ENCODE data around the gene PDZD4.

Gene PDZD4

DNA sequence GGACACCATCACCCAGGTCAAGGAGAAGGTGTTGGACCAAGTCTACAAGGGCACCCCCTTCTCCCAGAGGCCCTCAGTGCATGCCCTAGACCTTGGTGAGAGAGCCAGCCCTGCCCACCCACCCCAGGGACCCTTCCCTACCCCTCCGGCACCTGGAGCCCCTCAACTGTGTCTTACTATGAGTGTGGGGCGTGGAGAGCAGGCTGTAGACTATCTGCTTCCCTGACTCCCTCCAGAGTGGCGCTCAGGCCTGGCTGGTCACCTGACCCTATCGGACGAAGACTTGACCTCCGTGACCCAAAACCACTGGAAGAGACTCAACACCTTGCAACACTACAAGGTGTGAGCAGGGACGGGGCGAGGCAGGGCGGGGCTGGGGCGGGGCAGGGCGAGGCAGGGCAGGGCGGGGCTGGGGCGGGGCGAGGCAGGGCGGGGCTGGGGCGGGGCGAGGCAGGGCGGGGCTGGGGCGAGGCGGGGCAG is 54.2 kb downstream of the PDZD4 start:
- Histone ChIP-seq H3K4me3 (replicated peaks; ENCODE audit: low read depth, low read length) (no peak overlapping the region), H3K36me3 (ENCODE audit: control insufficient read depth, insufficient read depth, low read length) (no peaks in the 10 kb centered on the region)
- DNase-seq (ENCODE audit: extremely low read depth, insufficient read length) = no peak

GRCh38 chrX:153775293-153776119 is 54.8 kb downstream of the PDZD4 start:
- TF ChIP-seq, protein P1, sequence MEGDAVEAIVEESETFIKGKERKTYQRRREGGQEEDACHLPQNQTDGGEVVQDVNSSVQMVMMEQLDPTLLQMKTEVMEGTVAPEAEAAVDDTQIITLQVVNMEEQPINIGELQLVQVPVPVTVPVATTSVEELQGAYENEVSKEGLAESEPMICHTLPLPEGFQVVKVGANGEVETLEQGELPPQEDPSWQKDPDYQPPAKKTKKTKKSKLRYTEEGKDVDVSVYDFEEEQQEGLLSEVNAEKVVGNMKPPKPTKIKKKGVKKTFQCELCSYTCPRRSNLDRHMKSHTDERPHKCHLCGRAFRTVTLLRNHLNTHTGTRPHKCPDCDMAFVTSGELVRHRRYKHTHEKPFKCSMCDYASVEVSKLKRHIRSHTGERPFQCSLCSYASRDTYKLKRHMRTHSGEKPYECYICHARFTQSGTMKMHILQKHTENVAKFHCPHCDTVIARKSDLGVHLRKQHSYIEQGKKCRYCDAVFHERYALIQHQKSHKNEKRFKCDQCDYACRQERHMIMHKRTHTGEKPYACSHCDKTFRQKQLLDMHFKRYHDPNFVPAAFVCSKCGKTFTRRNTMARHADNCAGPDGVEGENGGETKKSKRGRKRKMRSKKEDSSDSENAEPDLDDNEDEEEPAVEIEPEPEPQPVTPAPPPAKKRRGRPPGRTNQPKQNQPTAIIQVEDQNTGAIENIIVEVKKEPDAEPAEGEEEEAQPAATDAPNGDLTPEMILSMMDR (IDR thresholded peaks at IDR 0.05; ENCODE audit: insufficient read depth, low read length, poor library complexity, severe bottlenecking) = no peak
- H3K36me3 ChIP-seq (ENCODE audit: control insufficient read depth, insufficient read depth, low read length) = no peaks in the 10 kb centered on the region
- no peaks in the 10 kb centered on the region; the same call in 1 of the 2 replicates for H3K27me3 ChIP-seq (replicated peaks; ENCODE audit: control insufficient read depth, insufficient read depth, low read length)
- no peak overlapping the region for H3K4me3 ChIP-seq (replicated peaks; ENCODE audit: low read depth, low read length)
- DNase-seq (ENCODE audit: extremely low read depth, insufficient read length) = peak; percentile 4

More for the DNA sequence above, 54.2 kb downstream of the PDZD4 start:
- no peaks in the 10 kb centered on the region; the same call in 1 of the 2 replicates for H3K27me3 ChIP-seq (replicated peaks; ENCODE audit: control insufficient read depth, insufficient read depth, low read length)
- TF ChIP-seq, protein P1 (IDR thresholded peaks at IDR 0.05; ENCODE audit: insufficient read depth, low read length, poor library complexity, severe bottlenecking) = no peak

DNA sequence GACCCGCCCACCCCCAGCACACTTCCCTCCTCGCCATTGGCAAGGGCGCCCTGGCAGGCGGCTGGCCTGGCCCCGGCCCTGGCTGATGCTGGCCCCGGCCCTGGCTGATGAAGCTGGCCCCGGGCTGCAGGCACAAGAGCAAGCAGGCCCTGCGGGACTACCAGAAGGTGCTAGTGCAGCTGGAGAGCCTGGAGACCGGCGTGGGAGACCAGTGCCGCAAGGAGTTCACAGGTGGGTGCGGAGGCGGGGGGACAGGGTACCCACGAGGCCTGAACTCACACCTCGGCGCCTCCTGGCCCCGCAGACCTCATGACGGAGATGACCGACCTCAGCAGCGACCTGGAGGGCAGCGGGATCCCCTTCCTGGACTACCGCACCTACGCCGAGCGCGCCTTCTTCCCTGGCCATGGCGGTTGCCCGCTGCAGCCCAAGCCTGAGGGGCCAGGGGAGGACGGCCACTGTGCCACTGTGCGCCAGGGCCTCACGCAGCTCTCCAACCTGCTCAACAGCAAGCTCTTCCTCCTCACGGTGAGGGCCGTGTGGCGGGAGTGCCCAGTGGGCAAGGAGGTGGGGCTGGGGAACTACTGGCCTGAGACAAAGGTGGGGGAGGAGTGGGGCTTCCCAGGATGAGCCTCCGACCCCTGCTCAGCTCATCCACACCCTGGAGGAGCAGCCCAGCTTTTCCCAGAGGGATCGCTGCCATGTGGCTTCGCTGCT is 55.6 kb downstream of the PDZD4 start:
- Histone ChIP-seq H3K4me3 (replicated peaks; ENCODE audit: low read depth, low read length) (no peak overlapping the region), H3K27me3 (replicated peaks; ENCODE audit: control insufficient read depth, insufficient read depth, low read length) (no peaks in the 10 kb centered on the region; the same call in 1 of the 2 replicates), H3K36me3 (ENCODE audit: control insufficient read depth, insufficient read depth, low read length) (no peaks in the 10 kb centered on the region)
- DNase-seq (ENCODE audit: extremely low read depth, insufficient read length) = no peak
- TF ChIP-seq, protein P1 (IDR thresholded peaks at IDR 0.05; ENCODE audit: insufficient read depth, low read length, poor library complexity, severe bottlenecking) = no peak

GRCh38 chrX:153773741-153774575 is 56.4 kb downstream of the PDZD4 start:
- Histone ChIP-seq H3K4me3 (replicated peaks; ENCODE audit: low read depth, low read length) (no peak overlapping the region), H3K27me3 (replicated peaks; ENCODE audit: control insufficient read depth, insufficient read depth, low read length) (no peaks in the 10 kb centered on the region; the same call in 1 of the 2 replicates), H3K36me3 (ENCODE audit: control insufficient read depth, insufficient read depth, low read length) (no peaks in the 10 kb centered on the region)
- TF ChIP-seq, protein P1 (IDR thresholded peaks at IDR 0.05; ENCODE audit: insufficient read depth, low read length, poor library complexity, severe bottlenecking) = no peak
- peak; percentile 4 for DNase-seq (ENCODE audit: extremely low read depth, insufficient read length)

DNA sequence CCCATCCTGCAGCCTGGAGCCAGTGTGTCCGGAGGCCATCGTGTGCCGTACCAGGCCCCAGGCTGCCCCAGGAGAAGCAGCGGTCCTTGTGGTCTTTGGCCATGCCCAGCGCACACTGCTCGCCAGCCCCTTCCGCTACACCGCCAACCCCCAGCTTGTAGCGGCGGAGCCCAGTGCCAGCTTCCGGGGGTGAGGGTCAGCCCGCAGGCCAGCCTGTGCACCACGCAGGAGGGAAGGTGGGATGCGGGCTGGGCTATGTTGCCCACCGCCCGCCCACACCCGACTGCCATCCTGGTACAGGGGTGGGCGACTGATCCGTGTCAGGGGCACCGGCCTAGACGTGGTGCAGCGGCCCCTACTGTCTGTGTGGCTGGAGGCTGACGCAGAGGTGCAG is 57.1 kb downstream of the PDZD4 start:
- DNase-seq (ENCODE audit: extremely low read depth, insufficient read length) = no peak
- Histone ChIP-seq H3K27me3 (replicated peaks; ENCODE audit: control insufficient read depth, insufficient read depth, low read length) (no peaks in the 10 kb centered on the region; the same call in 1 of the 2 replicates), H3K4me3 (replicated peaks; ENCODE audit: low read depth, low read length) (no peak overlapping the region), H3K36me3 (ENCODE audit: control insufficient read depth, insufficient read depth, low read length) (no peaks in the 10 kb centered on the region)
- TF ChIP-seq, protein P1 (IDR thresholded peaks at IDR 0.05; ENCODE audit: insufficient read depth, low read length, poor library complexity, severe bottlenecking) = no peak

All from GM06990 (cell line).